Peyer's patch (tissue), 4 donors: Measurements from ENCODE around the gene MSI2.

Experiments used
- CTCF ChIP-seq, 6 experiments: fragments of 450-650 bp in 4 of 6; fragments of 200-600 bp in 2 of 6; sonication (generic) in 1 of 6; IDR thresholded peaks; one replicate each; pipeline ENCODE4 v1.5.1; 2017 to 2019; ENCODE audit warnings: antibody characterized with exemption in 6 of 6, mild to moderate bottlenecking in 3 of 6, moderate library complexity in 1 of 6
- POLR2A ChIP-seq, 2 donors: fragments of 450-650 bp; IDR thresholded peaks; one replicate each; pipeline ENCODE4 v1.5.1; 2017; ENCODE audit warnings: antibody characterized with exemption in 2 of 2, mild to moderate bottlenecking in 2 of 2, moderate library complexity in 2 of 2

GRCh38 chr17:57432507-57433277, 176.4 kb downstream of the MSI2 start:
- TF ChIP-seq CTCF (IDR thresholded peaks at IDR 0.05), result no peak
- no peak for TF ChIP-seq POLR2A (IDR thresholded peaks at IDR 0.05)
